Measurements from ENCODE around the gene BMP2.

DNA sequence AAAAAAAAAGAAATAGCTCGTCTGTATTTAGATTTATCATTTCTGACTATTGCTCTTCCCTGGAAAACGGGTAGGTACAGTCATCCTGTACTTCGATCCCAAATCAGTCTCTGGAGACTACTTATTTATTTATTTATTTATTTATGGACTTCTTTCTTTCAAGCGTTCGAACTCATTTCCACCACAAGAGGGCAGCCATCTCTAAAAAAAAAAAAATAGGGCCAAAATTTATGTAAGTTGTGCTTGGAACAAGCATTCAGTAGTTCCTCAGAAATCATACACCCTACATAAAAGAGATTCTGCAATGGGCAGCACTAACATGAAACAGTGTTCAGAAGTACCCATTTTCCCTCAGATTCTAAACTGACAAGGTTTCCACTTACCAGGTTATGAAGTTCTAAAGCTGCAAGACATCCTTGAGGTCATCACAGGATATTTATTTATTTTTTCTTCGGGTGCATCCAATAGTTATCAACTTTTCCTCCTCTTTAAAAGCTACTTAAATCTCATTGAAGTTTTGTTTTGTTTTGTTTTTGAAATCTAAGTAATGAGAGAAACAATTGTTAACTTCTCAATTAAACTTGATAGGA, 1.9 kb upstream of the BMP2 start:
- TF ChIP-seq, protein P1, sequence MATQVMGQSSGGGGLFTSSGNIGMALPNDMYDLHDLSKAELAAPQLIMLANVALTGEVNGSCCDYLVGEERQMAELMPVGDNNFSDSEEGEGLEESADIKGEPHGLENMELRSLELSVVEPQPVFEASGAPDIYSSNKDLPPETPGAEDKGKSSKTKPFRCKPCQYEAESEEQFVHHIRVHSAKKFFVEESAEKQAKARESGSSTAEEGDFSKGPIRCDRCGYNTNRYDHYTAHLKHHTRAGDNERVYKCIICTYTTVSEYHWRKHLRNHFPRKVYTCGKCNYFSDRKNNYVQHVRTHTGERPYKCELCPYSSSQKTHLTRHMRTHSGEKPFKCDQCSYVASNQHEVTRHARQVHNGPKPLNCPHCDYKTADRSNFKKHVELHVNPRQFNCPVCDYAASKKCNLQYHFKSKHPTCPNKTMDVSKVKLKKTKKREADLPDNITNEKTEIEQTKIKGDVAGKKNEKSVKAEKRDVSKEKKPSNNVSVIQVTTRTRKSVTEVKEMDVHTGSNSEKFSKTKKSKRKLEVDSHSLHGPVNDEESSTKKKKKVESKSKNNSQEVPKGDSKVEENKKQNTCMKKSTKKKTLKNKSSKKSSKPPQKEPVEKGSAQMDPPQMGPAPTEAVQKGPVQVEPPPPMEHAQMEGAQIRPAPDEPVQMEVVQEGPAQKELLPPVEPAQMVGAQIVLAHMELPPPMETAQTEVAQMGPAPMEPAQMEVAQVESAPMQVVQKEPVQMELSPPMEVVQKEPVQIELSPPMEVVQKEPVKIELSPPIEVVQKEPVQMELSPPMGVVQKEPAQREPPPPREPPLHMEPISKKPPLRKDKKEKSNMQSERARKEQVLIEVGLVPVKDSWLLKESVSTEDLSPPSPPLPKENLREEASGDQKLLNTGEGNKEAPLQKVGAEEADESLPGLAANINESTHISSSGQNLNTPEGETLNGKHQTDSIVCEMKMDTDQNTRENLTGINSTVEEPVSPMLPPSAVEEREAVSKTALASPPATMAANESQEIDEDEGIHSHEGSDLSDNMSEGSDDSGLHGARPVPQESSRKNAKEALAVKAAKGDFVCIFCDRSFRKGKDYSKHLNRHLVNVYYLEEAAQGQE (IDR thresholded peaks at IDR 0.05) = no peak
- TF ChIP-seq, protein P2, sequence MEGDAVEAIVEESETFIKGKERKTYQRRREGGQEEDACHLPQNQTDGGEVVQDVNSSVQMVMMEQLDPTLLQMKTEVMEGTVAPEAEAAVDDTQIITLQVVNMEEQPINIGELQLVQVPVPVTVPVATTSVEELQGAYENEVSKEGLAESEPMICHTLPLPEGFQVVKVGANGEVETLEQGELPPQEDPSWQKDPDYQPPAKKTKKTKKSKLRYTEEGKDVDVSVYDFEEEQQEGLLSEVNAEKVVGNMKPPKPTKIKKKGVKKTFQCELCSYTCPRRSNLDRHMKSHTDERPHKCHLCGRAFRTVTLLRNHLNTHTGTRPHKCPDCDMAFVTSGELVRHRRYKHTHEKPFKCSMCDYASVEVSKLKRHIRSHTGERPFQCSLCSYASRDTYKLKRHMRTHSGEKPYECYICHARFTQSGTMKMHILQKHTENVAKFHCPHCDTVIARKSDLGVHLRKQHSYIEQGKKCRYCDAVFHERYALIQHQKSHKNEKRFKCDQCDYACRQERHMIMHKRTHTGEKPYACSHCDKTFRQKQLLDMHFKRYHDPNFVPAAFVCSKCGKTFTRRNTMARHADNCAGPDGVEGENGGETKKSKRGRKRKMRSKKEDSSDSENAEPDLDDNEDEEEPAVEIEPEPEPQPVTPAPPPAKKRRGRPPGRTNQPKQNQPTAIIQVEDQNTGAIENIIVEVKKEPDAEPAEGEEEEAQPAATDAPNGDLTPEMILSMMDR (IDR thresholded peaks at IDR 0.05) = peak; percentile 83
- TF ChIP-seq ZNF302 (CRISPR knock-in tag; IDR thresholded peaks at IDR 0.05) (no peak), ESRRA (IDR thresholded peaks at IDR 0.05; ENCODE audit: borderline replicate concordance, low read length) (no peak), JUNB (IDR thresholded peaks at IDR 0.05) (no peak), EHMT2 (IDR thresholded peaks at IDR 0.05; ENCODE audit: low read depth) (no peak), EP300 (IDR thresholded peaks at IDR 0.05) (no peak), BHLHE40 (IDR thresholded peaks at IDR 0.05; ENCODE audit: low read depth, low read length) (no peak), POLR2A (IDR thresholded peaks at IDR 0.05; ENCODE audit: low read length) (no peak)
- TF ChIP-seq, protein P3, sequence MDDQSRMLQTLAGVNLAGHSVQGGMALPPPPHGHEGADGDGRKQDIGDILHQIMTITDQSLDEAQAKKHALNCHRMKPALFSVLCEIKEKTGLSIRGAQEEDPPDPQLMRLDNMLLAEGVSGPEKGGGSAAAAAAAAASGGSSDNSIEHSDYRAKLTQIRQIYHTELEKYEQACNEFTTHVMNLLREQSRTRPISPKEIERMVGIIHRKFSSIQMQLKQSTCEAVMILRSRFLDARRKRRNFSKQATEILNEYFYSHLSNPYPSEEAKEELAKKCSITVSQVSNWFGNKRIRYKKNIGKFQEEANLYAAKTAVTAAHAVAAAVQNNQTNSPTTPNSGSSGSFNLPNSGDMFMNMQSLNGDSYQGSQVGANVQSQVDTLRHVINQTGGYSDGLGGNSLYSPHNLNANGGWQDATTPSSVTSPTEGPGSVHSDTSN (IDR thresholded peaks at IDR 0.05) = no peak

All from A549 (cell line).